GM12865 (cell line): ENCODE results near the gene SLC25A21.

Experiments used
- DNase-seq: peaks from one replicate; pipeline ENCODE4 v3.0.0; 2010; ENCODE audit warnings: low read depth
- H3K4me3 ChIP-seq: 2 replicates; pipeline ENCODE4 v1.5.1; 2011; ENCODE audit warnings: mild to moderate bottlenecking, low read depth, low read length, control low read depth
- CTCF ChIP-seq: IDR thresholded peaks from 2 replicates; pipeline ENCODE4 v1.5.1; 2011; ENCODE audit warnings: low read length, control low read depth, low read depth, inconsistent platforms; ENCODE audit not compliant: insufficient read depth; ENCODE audit errors: missing control alignments

Gene SLC25A21

GRCh38 chr14:36768638-36769337, 403.6 kb downstream of the SLC25A21 start:
- no peak for DNase-seq
- H3K4me3 ChIP-seq = no peak overlapping the region
- no peak for TF ChIP-seq CTCF

- no peak for DNase-seq
- H3K4me3 ChIP-seq = no peak overlapping the region
- TF ChIP-seq CTCF = no peak
These were observed 404.7 kb downstream of the SLC25A21 start for GRCh38 chr14:36767603-36768281.

GRCh38 chr14:36766974-36767373, 405.4 kb downstream of the SLC25A21 start:
- H3K4me3 ChIP-seq = no peak overlapping the region
- no peak for DNase-seq
- TF ChIP-seq CTCF = no peak

- H3K4me3 ChIP-seq = no peak overlapping the region
- no peak for DNase-seq
- TF ChIP-seq CTCF = no peak
These were observed 414.4 kb downstream of the SLC25A21 start for GRCh38 chr14:36757734-36758601.

GRCh38 chr14:36756226-36756625, 416.2 kb downstream of the SLC25A21 start:
- TF ChIP-seq CTCF = no peak
- no peak for DNase-seq
- no peak overlapping the region for H3K4me3 ChIP-seq

GRCh38 chr14:36755756-36756155, 416.6 kb downstream of the SLC25A21 start:
- no peak for DNase-seq
- H3K4me3 ChIP-seq = no peak overlapping the region
- TF ChIP-seq CTCF = no peak
